Measurements from ENCODE around the gene ZCCHC7.
"Not testable (repeated sequence)": the region's sequence is repeated elsewhere in the genome, so short reads cannot be mapped to it uniquely, and the experiment has no call there.

ZCCHC7 gene

GRCh38 chr9:37119907-37120842 lies at the start of gene ZCCHC7:
ZCCHC7 (plus strand) TSS chr9:37120574.
- peak; percentile 99 for DNase-seq (ENCODE audit: low spot score)

- not testable (repeated sequence) for DNase-seq (ENCODE audit: low spot score)
Observed at GRCh38 chr9:37074790-37075189, 45.6 kb upstream of the ZCCHC7 start.

GRCh38 chr9:37079370-37080164 lies 40.8 kb upstream of the ZCCHC7 start:
- DNase-seq (ENCODE audit: low spot score) = peak; percentile 98

GRCh38 chr9:37080165-37080628 lies 40.2 kb upstream of the ZCCHC7 start:
- not testable (repeated sequence) for DNase-seq (ENCODE audit: low spot score)

GRCh38 chr9:37081507-37081906 lies 38.9 kb upstream of the ZCCHC7 start:
- not testable (repeated sequence) for DNase-seq (ENCODE audit: low spot score)

GRCh38 chr9:37082214-37082765 lies 38.1 kb upstream of the ZCCHC7 start:
- no peak for DNase-seq (ENCODE audit: low spot score)

DNA sequence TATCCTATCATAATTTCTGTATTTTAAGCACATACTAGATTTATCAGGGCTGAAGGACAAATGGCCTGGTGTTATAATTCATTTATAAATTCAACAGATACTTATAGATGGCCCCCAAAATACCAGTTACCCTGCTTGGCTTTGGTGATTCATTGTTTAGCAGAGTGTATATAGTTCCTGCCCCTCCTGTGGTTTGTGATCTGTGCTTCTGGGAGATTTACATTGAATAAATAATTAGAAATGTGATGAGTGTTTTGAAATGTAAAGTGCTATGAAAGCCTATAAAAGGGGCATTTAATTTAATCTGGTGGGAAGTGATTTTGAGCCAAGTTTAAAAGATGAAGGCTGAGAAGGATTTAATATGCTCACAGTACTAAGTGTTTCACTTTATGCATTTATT lies 36.7 kb upstream of the ZCCHC7 start:
- no peak for DNase-seq (ENCODE audit: low spot score)

DNA sequence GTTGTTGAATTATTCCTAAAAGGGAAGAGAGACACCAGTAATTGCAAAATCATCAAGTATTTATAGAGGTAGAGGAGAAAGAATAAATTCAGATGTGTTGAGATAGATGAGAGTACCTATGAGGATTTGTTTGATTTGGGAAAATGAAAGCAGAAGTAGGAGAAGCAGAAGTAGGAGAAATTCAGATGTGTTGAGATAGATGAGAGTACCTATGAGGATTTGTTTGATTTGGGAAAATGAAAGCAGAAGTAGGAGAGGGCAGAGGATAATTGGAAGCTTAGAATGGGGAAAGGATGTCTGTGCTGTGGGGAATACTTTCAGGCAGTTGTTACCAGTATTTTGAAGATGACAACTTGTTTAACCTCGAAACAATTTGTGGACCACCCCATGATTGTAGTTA lies 35.1 kb upstream of the ZCCHC7 start:
- no peak for DNase-seq (ENCODE audit: low spot score)

DNA sequence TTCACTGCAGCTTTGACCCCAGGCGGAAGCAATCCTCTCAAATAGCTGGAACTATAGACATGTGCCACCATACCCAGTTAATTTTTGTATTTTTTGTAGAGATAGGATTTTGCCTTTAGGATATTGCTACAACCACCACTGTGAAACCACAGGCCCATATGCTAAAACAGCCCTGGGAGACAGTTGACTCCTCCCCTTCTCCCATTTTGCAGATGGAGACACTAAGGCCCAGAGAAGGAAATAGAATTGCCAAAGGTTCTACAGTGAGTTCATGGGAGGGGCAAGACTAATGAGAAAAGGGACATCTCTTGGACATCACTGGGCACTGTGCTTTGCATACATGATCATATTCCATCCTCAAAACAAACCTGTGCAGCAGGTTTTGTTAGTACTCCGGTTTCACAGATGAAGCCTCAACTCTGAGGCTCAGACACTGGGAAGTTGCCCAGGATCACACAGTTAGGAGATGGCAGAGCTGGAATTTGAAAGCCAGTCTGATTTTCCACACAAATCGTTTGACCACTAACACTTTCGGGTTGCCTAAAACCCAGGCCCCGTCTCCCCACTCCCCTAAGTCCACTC lies 27.6 kb upstream of the ZCCHC7 start:
- not testable (repeated sequence) for DNase-seq (ENCODE audit: low spot score)

DNA sequence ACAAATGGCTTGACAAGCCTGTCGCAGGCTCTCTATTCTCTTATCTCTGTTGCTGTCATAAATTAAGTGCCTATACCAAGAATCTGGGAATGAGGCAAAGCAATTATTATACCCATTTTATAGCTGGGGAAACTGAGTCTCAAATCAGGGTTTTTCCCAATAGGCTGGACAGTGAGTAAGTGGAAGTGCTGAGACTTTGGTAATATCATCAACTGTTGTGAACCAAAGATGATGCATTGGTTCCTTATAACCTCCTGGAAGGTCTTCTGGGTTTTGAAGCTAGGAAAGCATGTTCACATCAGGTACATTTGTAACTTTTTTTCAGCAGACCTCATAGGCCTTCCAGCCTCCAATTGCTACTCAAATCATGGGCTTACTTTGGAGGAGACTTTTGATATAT lies 25.6 kb upstream of the ZCCHC7 start:
- DNase-seq (ENCODE audit: low spot score) = no peak

DNA sequence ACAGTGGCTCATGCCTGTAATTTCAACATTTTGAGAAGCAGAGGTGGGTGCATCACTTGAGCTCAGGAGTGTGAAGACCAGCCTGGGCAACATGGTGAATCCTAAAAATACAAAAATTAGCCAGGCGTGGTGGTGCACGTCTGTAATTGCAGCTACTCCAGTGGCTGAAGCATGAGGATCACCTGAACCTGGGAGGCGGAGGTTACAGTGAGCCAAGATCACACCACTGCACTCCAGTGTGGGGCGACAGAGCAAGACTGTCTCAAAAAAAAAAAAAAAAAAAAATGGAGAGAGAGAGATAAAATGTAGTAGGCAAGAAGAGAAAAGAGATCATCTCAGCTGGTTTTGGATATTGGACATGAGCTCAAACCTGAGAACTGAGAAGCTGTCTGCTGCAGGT lies 23.7 kb upstream of the ZCCHC7 start:
- DNase-seq (ENCODE audit: low spot score) = no peak

DNA sequence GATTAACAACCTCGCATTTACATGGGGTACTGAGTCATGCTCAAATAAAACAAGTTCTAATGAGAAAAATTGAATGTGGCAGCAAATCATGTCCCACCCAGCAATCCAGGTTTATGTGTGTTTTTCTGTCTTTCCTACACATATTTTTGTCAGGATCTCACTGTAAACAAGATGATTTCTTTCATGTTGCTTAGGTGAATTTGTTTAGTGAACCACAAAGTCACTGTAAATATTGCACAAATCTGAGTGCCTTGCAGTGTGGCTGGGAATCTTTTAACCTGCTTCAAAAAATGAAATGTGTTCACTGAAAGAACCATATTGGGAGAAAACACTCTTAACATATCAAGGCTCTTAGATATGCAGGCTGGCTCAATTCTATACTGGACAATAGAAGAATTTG lies 23.1 kb upstream of the ZCCHC7 start:
- no peak for DNase-seq (ENCODE audit: low spot score)

- DNase-seq (ENCODE audit: low spot score) = no peak
Observed at GRCh38 chr9:37100327-37100726, 20.0 kb upstream of the ZCCHC7 start.

DNA sequence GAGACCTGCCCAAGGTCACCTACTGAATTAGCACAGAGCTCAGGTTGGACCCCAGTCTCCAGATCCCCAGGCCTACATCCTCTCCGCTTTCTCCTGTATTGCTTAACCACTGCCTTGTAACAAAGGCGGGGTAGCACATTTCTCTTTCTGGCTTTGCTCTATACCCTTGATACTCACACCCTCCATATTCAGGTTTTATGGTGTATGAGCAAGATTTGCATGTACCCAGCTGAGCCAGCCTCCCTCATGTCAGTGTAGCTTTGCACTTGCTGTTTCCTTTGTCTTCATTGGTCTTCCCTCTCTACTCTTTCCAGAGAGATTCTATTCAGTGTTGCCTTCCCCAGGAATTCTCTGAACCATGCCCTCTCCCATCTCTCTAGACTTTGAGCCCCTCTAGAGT lies 19.6 kb upstream of the ZCCHC7 start:
- no peak for DNase-seq (ENCODE audit: low spot score)

- DNase-seq (ENCODE audit: low spot score) = no peak
Observed at GRCh38 chr9:37102486-37102885, 17.9 kb upstream of the ZCCHC7 start.

DNA sequence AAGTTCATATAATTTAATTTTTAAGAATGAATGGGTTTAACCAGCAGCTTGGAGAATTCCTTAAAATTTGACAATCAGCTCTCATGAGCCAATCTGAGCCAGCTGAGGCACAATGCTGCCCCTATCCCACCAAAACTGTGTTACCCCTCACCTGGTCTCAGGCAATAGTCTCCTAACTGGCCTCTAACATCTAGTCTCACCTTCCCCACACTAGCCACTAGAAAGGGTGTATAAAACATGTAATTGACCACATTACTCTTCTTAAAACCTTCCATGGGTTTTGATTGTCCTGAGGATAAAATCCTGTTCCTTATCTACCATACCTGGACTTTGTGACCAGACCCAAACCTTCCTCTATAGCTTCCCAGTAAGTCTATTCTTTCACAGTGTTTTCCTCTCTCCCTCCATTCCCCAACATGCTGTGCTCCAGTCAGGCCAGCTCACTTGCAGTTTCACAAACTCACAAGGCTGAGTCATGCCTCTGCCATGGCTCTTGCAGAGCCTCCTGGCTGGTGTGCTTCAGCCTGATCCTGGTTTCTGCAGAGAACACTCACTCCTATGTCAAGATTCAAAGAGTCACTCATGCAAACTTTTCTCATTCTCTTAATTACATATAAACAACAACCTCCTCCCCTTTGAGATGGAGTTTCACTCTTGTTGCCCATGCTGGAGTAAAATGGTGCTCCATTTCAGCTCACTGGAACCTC lies 16.0 kb upstream of the ZCCHC7 start:
- no peak for DNase-seq (ENCODE audit: low spot score)

DNA sequence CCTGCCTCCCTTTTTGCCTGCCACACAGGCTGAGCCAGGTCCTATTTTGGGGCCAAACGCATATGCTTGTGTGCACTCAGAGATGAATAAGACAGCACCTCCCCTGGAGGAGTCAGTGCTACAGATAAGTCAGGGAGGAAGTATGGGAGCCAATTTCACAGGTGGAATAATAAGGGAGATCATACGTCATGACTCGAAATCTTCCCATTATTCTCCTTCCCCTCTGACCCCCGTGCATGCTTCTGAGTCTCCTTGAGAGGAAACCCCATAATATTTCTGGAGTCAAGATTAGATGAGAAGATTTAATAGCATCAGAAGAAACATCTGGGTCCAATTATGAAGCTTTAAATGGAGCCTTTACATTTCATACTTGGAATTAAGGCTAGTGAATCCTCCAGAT lies 15.1 kb upstream of the ZCCHC7 start:
- DNase-seq (ENCODE audit: low spot score) = no peak

GRCh38 chr9:37107701-37108100 lies 12.7 kb upstream of the ZCCHC7 start:
- DNase-seq (ENCODE audit: low spot score) = no peak

DNA sequence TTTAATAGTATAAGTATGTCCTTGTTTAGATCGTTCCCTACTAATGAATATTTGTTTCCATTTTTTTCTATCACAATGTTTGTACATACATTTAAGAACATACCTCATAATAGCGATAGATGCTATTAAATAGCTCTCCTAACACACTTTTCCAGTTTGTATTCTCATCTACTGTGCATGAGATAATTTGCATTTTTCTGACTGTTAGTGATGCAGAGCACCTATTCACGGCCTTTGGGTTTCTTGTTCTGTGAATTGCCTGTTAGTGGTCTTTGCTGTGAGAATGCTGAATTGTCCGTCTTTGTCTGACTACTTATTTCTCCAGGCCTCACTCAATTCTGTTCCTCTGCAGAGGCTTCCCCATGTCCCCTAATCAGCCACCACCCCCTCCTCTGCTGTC lies 5.9 kb upstream of the ZCCHC7 start:
- DNase-seq (ENCODE audit: low spot score) = not testable (repeated sequence)

DNA sequence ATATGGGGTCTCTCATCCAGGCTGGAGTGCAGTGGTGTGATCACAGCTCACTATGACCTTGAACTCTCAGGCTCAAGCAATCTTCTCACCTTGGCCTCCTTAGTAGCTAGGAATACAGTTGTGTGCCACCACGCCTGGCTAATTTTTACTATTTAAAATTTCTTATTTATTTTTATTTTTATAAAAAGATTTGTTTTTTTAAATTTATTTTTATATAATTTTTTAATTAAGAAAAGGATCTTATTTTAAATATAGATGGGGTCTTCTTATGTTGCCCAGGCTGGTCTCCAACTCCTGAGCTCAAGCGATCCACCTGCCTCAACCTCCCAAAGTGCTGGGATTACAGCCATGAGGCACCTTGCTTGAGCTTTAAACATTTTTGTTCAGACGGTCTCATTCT lies 2.4 kb upstream of the ZCCHC7 start:
- no peak for DNase-seq (ENCODE audit: low spot score)

DNA sequence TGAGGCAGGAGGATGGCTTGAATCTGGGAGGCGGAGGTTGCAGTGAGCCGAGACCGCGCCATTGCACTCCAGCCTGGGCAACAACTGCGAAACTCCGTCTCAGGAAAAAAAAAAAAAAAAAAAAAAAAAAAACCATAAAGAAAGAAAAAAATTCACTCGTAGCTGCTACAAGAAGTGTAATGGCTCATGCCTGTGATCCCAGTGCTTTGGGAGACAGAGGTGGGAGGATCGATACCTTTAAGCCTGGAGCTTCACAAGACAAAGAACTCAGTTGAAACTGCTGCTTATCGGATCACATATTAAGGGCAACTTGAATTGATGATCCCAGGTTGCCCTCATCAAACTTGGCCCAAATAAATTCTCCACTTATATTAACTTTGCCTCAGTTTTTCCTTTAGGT lies 1.0 kb upstream of the ZCCHC7 start:
- no peak for DNase-seq (ENCODE audit: low spot score)
